Natural killer cell (primary cell): ENCODE results near the gene AGTRAP. TPM values are rescaled to one million over a fixed set of nuclear protein-coding genes. Genes with fewer than 3 reads are reported as not detected.
A peak's percentile ranks its signal among the peaks of the same experiment; 100 is the strongest.

Experiments used
- ATAC-seq, 3 donors: fragments of 150-1000 bp in 2 of 3; fragments of 200-7000 bp in 1 of 3; cut with Tn5 transposase; 1 replicate in 1 of 3; 2 replicates in 2 of 3; pipeline ENCODE4 v1.10.0; 2021; ENCODE audit warnings: mild to moderate bottlenecking in 2 of 3, moderate library complexity in 2 of 3
- DNase-seq, 2 donors: peaks; one replicate each; pipeline versions ENCODE4 v3.0.0 to v3.0.0-alpha.2; 2013 to 2021; ENCODE audit warnings: mixed read lengths in 1 of 2
- H3K27ac ChIP-seq: one replicate; pipeline ENCODE4 v1.5.1; 2013; ENCODE audit warnings: mild to moderate bottlenecking, low read length
- H3K27me3 ChIP-seq: one replicate; pipeline ENCODE4 v1.6.1; 2013; ENCODE audit warnings: low read length; ENCODE audit not compliant: control insufficient read depth, insufficient read depth
- H3K36me3 ChIP-seq: one replicate; pipeline ENCODE4 v1.6.1; 2013; ENCODE audit warnings: low read length; ENCODE audit not compliant: control insufficient read depth, insufficient read depth
- H3K4me1 ChIP-seq: one replicate; pipeline ENCODE4 v1.6.1; 2013; ENCODE audit warnings: low read length; ENCODE audit not compliant: control insufficient read depth, insufficient read depth
- H3K4me3 ChIP-seq: one replicate; pipeline ENCODE4 v1.5.1; 2013; ENCODE audit warnings: low read length
- H3K9me3 ChIP-seq: one replicate; pipeline ENCODE4 v1.6.1; 2013; ENCODE audit warnings: low read length; ENCODE audit not compliant: control insufficient read depth, insufficient read depth
- H3K27ac Mint-ChIP-seq, 2 donors: one replicate each; pipeline ENCODE4 v1.8.0; 2022; ENCODE audit warnings: mild to moderate bottlenecking in 2 of 2, mixed read lengths in 2 of 2, moderate library complexity in 1 of 2
- H3K27me3 Mint-ChIP-seq, 2 donors: one replicate each; pipeline ENCODE4 v1.8.0; 2022; ENCODE audit warnings: low read depth in 2 of 2, mixed read lengths in 2 of 2
- H3K36me3 Mint-ChIP-seq: one replicate; pipeline ENCODE4 v1.8.0; 2022; ENCODE audit warnings: mixed read lengths
- H3K4me1 Mint-ChIP-seq, 2 donors: one replicate each; pipeline ENCODE4 v1.8.0; 2022; ENCODE audit warnings: mixed read lengths in 2 of 2
- H3K4me3 Mint-ChIP-seq: one replicate; pipeline ENCODE4 v1.8.0; 2022; ENCODE audit warnings: mild to moderate bottlenecking, moderate library complexity, mixed read lengths
- H3K9me3 Mint-ChIP-seq, 2 donors: one replicate each; pipeline ENCODE4 v1.8.0; 2022; ENCODE audit warnings: mixed read lengths in 2 of 2
- CTCF ChIP-seq: fragments of 200-600 bp; IDR thresholded peaks from one replicate; pipeline ENCODE4 v1.8.0; 2022; ENCODE audit warnings: antibody characterized with exemption
- WGBS: methylation state at CpG from one replicate; pipeline ENCODE4 v1.1.7; 2013; ENCODE audit warnings: missing lambda C conversion rate; ENCODE audit not compliant: insufficient coverage; 5-methylcytosine and 5-hydroxymethylcytosine counted together
- intact Hi-C: fragments of 100-400 bp; cut with micrococcal nuclease; formaldehyde crosslinking; loops from one replicate; pipeline ENCODE4 v1.14.2; 2022
- total RNA-seq, 4 donors: library from RNA; stranded (reverse); fragments of 120-200 nt in 1 of 4; gene quantifications; one replicate each; pipeline versions ENCODE4 v1.2.3 to v1.2.4, GENCODE V29; 2013 to 2022

The AGTRAP gene
- total RNA-seq, 3 donors from 2014 or later (not counting 1 experiment from before 2014, with no cell fraction given), result 94.6 to 122 (median 104) TPM

GRCh38 chr1:11741482-11741881 is 5.5 kb downstream of the AGTRAP start:
- Histone ChIP-seq H3K36me3 (peaks cover 10% of the 10 kb centered on the region), H3K27me3 (no peaks in the 10 kb centered on the region), H3K27ac (peak overlapping the region; percentile 22), H3K4me3 (no peak overlapping the region), H3K4me1 (peaks cover 67% of the 10 kb centered on the region), H3K9me3 (no peaks in the 10 kb centered on the region)
- intact Hi-C loops, result no loop called here
- H3K9me3 Mint-ChIP-seq, result no peaks in the 10 kb centered on the region
- H3K36me3 Mint-ChIP-seq, result peaks cover 7% of the 10 kb centered on the region
- no peak for TF ChIP-seq CTCF
- peak overlapping the region; percentile 68 for H3K4me3 Mint-ChIP-seq
- no peak for DNase-seq
- no peaks in the 10 kb centered on the region for H3K27me3 Mint-ChIP-seq
- no peak for ATAC-seq
- H3K27ac Mint-ChIP-seq, result peak overlapping the region; percentile 87 to 98
- 83% methylated on average over 4 of the region's 4 CpGs for WGBS
- H3K4me1 Mint-ChIP-seq, result peaks cover 77 to 89% of the 10 kb centered on the region in 2 donors

GRCh38 chr1:11741919-11742558 is 6.1 kb downstream of the AGTRAP start:
- Mint-ChIP-seq H3K36me3 (peaks cover 13% of the 10 kb centered on the region), H3K27me3 (no peaks in the 10 kb centered on the region), H3K9me3 (no peaks in the 10 kb centered on the region), H3K4me1 (peaks cover 78 to 89% of the 10 kb centered on the region in 2 donors), H3K4me3 (peak overlapping the region; percentile 68), H3K27ac (peak overlapping the region; percentile 87 to 98)
- Histone ChIP-seq H3K36me3 (peaks cover 14% of the 10 kb centered on the region), H3K27me3 (no peaks in the 10 kb centered on the region), H3K9me3 (no peaks in the 10 kb centered on the region), H3K27ac (no peak overlapping the region), H3K4me3 (no peak overlapping the region), H3K4me1 (peaks cover 62% of the 10 kb centered on the region)
- no peak for ATAC-seq
- 93% methylated on average over 5 of the region's 5 CpGs for WGBS
- TF ChIP-seq CTCF, result peak; percentile 12
- DNase-seq, result no peak
- intact Hi-C loops, result no loop called here

- H3K4me1 Mint-ChIP-seq, result peaks cover 66 to 77% of the 10 kb centered on the region in 2 donors
- H3K9me3 Mint-ChIP-seq, result no peaks in the 10 kb centered on the region
- H3K9me3 ChIP-seq, result no peaks in the 10 kb centered on the region
- H3K36me3 ChIP-seq, result peaks cover 28% of the 10 kb centered on the region
- H3K27ac ChIP-seq, result no peak overlapping the region
- DNase-seq (no peak), ATAC-seq (no peak)
- no peak overlapping the region for H3K27ac Mint-ChIP-seq
- H3K36me3 Mint-ChIP-seq, result peaks cover 13% of the 10 kb centered on the region
- intact Hi-C loops, result no loop called here
- 95% methylated on average over 9 of the region's 9 CpGs for WGBS
- no peak overlapping the region for H3K4me3 Mint-ChIP-seq
- no peaks in the 10 kb centered on the region for H3K27me3 Mint-ChIP-seq
- H3K4me3 ChIP-seq, result no peak overlapping the region
- TF ChIP-seq CTCF, result no peak
- H3K27me3 ChIP-seq, result no peaks in the 10 kb centered on the region
- H3K4me1 ChIP-seq, result peaks cover 53% of the 10 kb centered on the region
Observed at GRCh38 chr1:11744287-11744686, 8.4 kb downstream of the AGTRAP start.

- Histone ChIP-seq H3K9me3 (no peaks in the 10 kb centered on the region), H3K4me3 (no peak overlapping the region), H3K27me3 (no peaks in the 10 kb centered on the region), H3K36me3 (peaks cover 41% of the 10 kb centered on the region), H3K4me1 (peaks cover 38% of the 10 kb centered on the region), H3K27ac (no peak overlapping the region)
- no peak for TF ChIP-seq CTCF
- intact Hi-C loops, result no loop called here
- DNase-seq, result no peak
- 90% methylated on average over 6 of the region's 6 CpGs for WGBS
- Mint-ChIP-seq H3K36me3 (peaks cover 13% of the 10 kb centered on the region), H3K4me1 (peaks cover 49 to 61% of the 10 kb centered on the region in 2 donors), H3K4me3 (no peak overlapping the region), H3K9me3 (no peaks in the 10 kb centered on the region), H3K27ac (peak overlapping the region in 1 of 2 donors; percentile 30), H3K27me3 (no peaks in the 10 kb centered on the region)
- ATAC-seq, result no peak
Observed at GRCh38 chr1:11746092-11746491, 10.2 kb downstream of the AGTRAP start.
